Fibroblast of lung (primary cell): ENCODE results near the gene TNNT3. TPM values are rescaled to one million over a fixed set of nuclear protein-coding genes. Genes with fewer than 3 reads are reported as not detected.
"Not testable (repeated sequence)": the region's sequence is repeated elsewhere in the genome, so short reads cannot be mapped to it uniquely, and the experiment has no call there.

Experiments
- DNase-seq, 2 donors: peaks; one replicate each; pipeline versions ENCODE4 v3.0.0 to v3.0.0-alpha.2; 2010; ENCODE audit warnings: low read depth in 2 of 2
- H2AFZ ChIP-seq: 2 replicates; pipeline ENCODE4 v1.5.1; 2012; ENCODE audit warnings: low read length, control low read depth, inconsistent platforms
- H3K27ac ChIP-seq: 2 replicates; pipeline ENCODE4 v1.5.1; 2011; ENCODE audit warnings: low read length, control low read depth; ENCODE audit not compliant: insufficient read depth
- H3K27me3 ChIP-seq: 2 replicates; pipeline ENCODE4 v1.5.1; 2011; ENCODE audit warnings: mild to moderate bottlenecking, low read length; ENCODE audit not compliant: control insufficient read depth, insufficient read depth
- H3K36me3 ChIP-seq: 2 replicates; pipeline ENCODE4 v1.5.1; 2011; ENCODE audit warnings: low read length; ENCODE audit not compliant: control insufficient read depth, insufficient read depth
- H3K4me1 ChIP-seq: 2 replicates; pipeline ENCODE4 v1.5.1; 2011; ENCODE audit warnings: low read length; ENCODE audit not compliant: control insufficient read depth, insufficient read depth; ENCODE audit errors: extremely low read depth
- H3K4me2 ChIP-seq: 2 replicates; pipeline ENCODE4 v1.5.1; 2011; ENCODE audit warnings: low read length, control low read depth; ENCODE audit not compliant: insufficient read depth; ENCODE audit errors: extremely low read depth
- H3K4me3 ChIP-seq, 4 experiments: fragments of 200-600 bp in 1 of 4; sonication (generic) in 1 of 4; replicated peaks in 1 of 4; 2 replicates each; pipeline ENCODE4 v1.5.1; 2011 to 2016; ENCODE audit warnings: low read length in 4 of 4, low read depth in 3 of 4, mild to moderate bottlenecking in 3 of 4, control low read depth in 2 of 4, inconsistent platforms in 1 of 4, mixed read lengths in 1 of 4; ENCODE audit not compliant: insufficient read depth in 1 of 4; ENCODE audit errors: control extremely low read depth in 1 of 4
- H3K79me2 ChIP-seq: 2 replicates; pipeline ENCODE4 v1.5.1; 2012; ENCODE audit warnings: mild to moderate bottlenecking, low read length, inconsistent platforms; ENCODE audit not compliant: control insufficient read depth, insufficient read depth
- H3K9ac ChIP-seq: 2 replicates; pipeline ENCODE4 v1.5.1; 2011; ENCODE audit warnings: mild to moderate bottlenecking, low read length, control low read depth; ENCODE audit not compliant: insufficient read depth
- H3K9me3 ChIP-seq: 2 replicates; pipeline ENCODE4 v1.5.1; 2012; ENCODE audit warnings: low read depth, low read length; ENCODE audit not compliant: control insufficient read depth, insufficient read depth
- H4K20me1 ChIP-seq: 2 replicates; pipeline ENCODE4 v1.5.1; 2011; ENCODE audit warnings: low read length; ENCODE audit not compliant: control insufficient read depth, insufficient read depth; ENCODE audit errors: extremely low read depth
- EZH2 ChIP-seq: IDR thresholded peaks from 2 replicates; pipeline ENCODE4 v1.5.1; 2012; ENCODE audit warnings: low read length, control low read depth, mild to moderate bottlenecking; ENCODE audit errors: missing control alignments
- polyA plus RNA-seq, 2 donors: library from polyadenylated mRNA; depleted of rRNA in 1 of 2; stranded (reverse) in 1 of 2; unstranded in 1 of 2; fragments of >200 nt; gene quantifications; 2 replicates each; pipeline ENCODE4 v1.2.1, GENCODE V29; 2011 to 2012; ENCODE audit warnings: missing spikeins in 1 of 2
- total RNA-seq: library from RNA; depleted of rRNA; stranded (reverse); fragments of >200 nt; gene quantifications from 2 replicates; pipeline ENCODE4 v1.2.1, GENCODE V29; 2014
- TF ChIP-seq, protein P1 (sequence below), 2 donors: IDR thresholded peaks in 1 of 2; conservative IDR thresholded peaks in 1 of 2; 1 replicate in 1 of 2; 2 replicates in 1 of 2; pipeline ENCODE4 v1.5.1; 2011 to 2012; ENCODE audit warnings: low read length in 2 of 2, control low read depth in 1 of 2, inconsistent platforms in 1 of 2, low read depth in 1 of 2, mild to moderate bottlenecking in 1 of 2

Gene TNNT3
- total and polyA plus RNA-seq, 2 donors (not counting 1 experiment from before 2014, with no cell fraction given): not detected

DNA sequence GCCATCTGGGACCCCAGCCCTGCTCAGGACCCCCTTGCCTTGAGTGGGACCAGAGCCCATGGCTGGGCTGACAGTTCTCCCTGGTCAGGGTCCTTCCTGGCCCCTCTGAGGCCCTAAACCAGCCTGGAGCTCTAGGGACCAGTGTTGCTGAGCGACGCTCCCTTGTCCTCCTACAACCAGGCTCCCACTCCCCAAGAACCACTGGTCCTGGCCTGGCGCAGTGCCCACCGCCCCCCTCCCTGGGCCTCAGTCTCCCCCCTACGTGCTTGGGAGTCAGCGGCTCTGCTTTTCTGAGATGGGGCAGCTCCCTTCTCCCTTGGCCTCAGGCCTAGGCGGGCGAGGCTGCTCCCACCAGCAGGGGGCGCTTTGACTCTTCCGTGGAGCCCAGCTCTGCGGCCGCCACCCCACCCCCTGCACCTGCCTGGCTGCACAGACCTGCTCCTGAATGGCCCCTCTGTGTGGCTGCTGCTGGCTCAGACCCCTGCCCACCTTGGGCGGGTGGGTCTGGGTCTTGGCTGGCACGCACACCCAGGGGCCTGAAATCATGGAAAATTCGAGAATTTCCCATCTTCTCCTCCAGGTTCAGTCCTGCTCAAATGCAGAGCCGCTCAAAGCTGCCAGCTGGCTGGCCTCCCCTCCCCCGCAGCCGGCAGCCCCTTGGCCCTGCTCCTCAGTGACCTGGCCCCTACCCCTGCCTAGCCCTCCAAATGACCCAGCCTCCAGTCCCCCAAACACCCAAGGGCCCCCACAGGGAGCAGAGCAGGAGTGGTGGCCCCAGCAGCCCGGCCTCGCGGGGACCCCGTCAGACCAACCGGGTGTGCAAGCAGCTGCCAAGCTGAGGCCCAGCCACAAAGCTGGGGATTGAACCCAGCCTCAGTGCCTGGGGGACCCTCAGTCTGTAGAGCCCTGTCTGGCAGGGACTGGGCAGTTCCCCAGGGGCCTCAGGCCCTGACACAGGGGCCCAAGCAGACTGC, 37.0 kb upstream of the TNNT3 start:
- no peak overlapping the region for H2AFZ ChIP-seq
- H3K9me3 ChIP-seq: no peaks in the 10 kb centered on the region
- no peak overlapping the region for H3K9ac ChIP-seq
- no peak overlapping the region for H3K4me2 ChIP-seq
- H3K79me2 ChIP-seq: no peaks in the 10 kb centered on the region
- H3K27me3 ChIP-seq: peaks cover 5% of the 10 kb centered on the region
- no peaks in the 10 kb centered on the region for H4K20me1 ChIP-seq
- peak; percentile 41 to 69 for DNase-seq
- no peaks in the 10 kb centered on the region for H3K4me1 ChIP-seq
- H3K4me3 ChIP-seq: no peak overlapping the region
- H3K36me3 ChIP-seq: no peaks in the 10 kb centered on the region
- H3K27ac ChIP-seq: no peak overlapping the region
- TF ChIP-seq EZH2: no peak
- TF ChIP-seq, protein P1, sequence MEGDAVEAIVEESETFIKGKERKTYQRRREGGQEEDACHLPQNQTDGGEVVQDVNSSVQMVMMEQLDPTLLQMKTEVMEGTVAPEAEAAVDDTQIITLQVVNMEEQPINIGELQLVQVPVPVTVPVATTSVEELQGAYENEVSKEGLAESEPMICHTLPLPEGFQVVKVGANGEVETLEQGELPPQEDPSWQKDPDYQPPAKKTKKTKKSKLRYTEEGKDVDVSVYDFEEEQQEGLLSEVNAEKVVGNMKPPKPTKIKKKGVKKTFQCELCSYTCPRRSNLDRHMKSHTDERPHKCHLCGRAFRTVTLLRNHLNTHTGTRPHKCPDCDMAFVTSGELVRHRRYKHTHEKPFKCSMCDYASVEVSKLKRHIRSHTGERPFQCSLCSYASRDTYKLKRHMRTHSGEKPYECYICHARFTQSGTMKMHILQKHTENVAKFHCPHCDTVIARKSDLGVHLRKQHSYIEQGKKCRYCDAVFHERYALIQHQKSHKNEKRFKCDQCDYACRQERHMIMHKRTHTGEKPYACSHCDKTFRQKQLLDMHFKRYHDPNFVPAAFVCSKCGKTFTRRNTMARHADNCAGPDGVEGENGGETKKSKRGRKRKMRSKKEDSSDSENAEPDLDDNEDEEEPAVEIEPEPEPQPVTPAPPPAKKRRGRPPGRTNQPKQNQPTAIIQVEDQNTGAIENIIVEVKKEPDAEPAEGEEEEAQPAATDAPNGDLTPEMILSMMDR (conservative IDR thresholded peaks at IDR 0.05 in 1 of 2, IDR thresholded peaks at IDR 0.05 in 1 of 2; ENCODE audit: low read depth in 1 of 2, low read length in 2 of 2): peak; percentile 69 to 79

DNA sequence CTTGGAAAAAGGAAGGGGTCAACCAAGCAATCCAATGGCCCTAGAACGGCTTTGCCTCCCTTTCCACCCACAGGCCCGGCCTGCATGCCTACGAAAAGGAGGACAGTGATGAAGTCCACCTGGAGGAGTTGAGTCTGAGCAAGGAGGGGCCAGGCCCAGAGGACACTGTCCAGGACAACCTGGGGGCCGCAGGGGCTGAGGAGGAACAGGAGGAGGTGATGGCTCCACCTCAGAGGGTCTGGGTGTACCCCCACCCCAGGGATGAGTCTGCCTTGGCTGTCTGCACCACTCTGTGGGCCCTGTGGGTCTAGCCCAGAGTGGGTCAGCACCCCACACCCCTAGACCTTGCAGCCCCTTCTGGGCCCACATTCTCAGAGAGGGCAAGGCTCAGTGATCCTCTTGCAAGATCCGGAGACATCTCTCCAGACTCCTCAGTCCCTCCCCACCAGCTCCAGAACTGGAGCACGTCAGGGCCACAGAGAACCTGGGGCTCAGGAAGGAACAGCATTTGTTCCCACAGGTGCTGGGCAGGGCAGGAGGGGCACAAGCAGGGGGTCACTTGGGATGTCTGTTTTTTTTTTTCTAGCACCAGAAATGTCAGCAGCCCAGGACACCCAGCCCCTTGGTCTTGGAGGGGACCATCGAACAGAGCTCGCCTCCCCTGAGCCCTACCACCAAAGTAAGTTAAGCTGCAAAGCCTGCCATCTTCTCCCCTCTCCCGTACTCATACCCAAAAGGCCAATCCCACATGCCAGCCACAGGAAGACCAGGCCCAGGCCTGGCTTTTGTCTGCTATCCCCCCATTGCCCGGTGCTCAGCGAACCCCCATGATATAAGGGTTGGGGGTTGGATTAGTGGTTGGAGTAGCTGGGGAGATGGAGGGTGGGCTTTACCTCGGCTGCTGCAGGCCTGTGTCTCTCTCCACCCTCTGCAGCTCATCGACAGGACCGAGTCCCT, 35.9 kb upstream of the TNNT3 start:
- H3K27ac ChIP-seq: no peak overlapping the region
- H2AFZ ChIP-seq: no peak overlapping the region
- H3K79me2 ChIP-seq: no peaks in the 10 kb centered on the region
- no peaks in the 10 kb centered on the region for H3K36me3 ChIP-seq
- H3K9ac ChIP-seq: no peak overlapping the region
- no peaks in the 10 kb centered on the region for H3K9me3 ChIP-seq
- DNase-seq: no peak
- TF ChIP-seq EZH2: no peak
- TF ChIP-seq, protein P1 (conservative IDR thresholded peaks at IDR 0.05 in 1 of 2, IDR thresholded peaks at IDR 0.05 in 1 of 2; ENCODE audit: low read depth in 1 of 2, low read length in 2 of 2): no peak
- H3K4me2 ChIP-seq: no peak overlapping the region
- peaks cover 5% of the 10 kb centered on the region for H3K27me3 ChIP-seq
- H4K20me1 ChIP-seq: no peaks in the 10 kb centered on the region
- no peaks in the 10 kb centered on the region for H3K4me1 ChIP-seq
- no peak overlapping the region for H3K4me3 ChIP-seq

DNA sequence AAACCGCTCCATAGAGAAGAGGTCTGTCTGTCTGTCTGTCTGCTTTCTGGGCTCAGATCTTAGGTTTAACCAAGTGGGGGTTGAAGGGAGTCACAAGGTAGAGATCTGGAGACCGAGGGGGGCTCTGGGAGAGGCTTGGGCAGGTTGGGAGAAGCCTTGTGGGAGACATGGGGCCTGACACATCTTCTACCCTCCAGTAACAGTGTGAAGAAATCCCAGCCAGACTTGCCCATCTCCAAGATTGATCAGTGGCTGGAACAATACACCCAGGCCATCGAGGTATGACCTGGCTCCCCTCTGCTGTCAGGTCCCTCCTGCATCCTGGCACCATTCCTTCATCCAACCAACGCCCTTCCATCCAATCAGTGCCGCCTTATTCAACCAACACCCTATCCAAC, 35.2 kb upstream of the TNNT3 start:
- no peak for DNase-seq
- no peaks in the 10 kb centered on the region for H3K4me1 ChIP-seq
- H3K79me2 ChIP-seq: no peaks in the 10 kb centered on the region
- H3K9me3 ChIP-seq: no peaks in the 10 kb centered on the region
- no peaks in the 10 kb centered on the region for H4K20me1 ChIP-seq
- H3K27me3 ChIP-seq: peaks cover 5% of the 10 kb centered on the region
- no peak overlapping the region for H3K4me2 ChIP-seq
- no peak overlapping the region for H3K9ac ChIP-seq
- H3K36me3 ChIP-seq: no peaks in the 10 kb centered on the region
- no peak overlapping the region for H2AFZ ChIP-seq
- no peak for TF ChIP-seq EZH2
- TF ChIP-seq, protein P1 (conservative IDR thresholded peaks at IDR 0.05 in 1 of 2, IDR thresholded peaks at IDR 0.05 in 1 of 2; ENCODE audit: low read depth in 1 of 2, low read length in 2 of 2): no peak
- H3K27ac ChIP-seq: no peak overlapping the region
- no peak overlapping the region for H3K4me3 ChIP-seq

DNA sequence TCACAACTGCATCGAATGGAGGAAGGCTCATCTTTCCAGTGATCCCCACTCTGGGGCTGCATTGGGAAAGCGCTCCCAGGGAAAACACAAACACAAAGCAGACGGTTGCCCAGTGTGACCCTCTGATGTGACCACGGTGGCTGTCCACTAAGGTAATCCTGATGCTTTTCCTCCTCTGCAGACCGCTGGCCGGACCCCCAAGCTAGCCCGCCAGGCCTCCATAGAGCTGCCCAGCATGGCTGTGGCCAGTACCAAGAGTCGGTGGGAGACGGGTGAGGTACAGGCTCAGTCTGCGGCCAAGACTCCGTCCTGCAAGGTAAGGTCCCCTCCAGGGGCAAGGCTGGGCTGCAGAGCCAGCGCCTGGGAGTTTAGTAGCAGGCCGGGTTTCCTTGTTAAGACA, 33.0 kb upstream of the TNNT3 start:
- H3K4me1 ChIP-seq, DNase-seq, H3K4me3 ChIP-seq, H3K9ac ChIP-seq, H3K79me2 ChIP-seq, H3K27ac ChIP-seq, H4K20me1 ChIP-seq, H2AFZ ChIP-seq, H3K9me3 ChIP-seq, H3K27me3 ChIP-seq, H3K4me2 ChIP-seq, H3K36me3 ChIP-seq: not testable (repeated sequence)
